Kidney (tissue), 14 donors: ENCODE data around the gene LTBP1. TPM values are rescaled to one million over a fixed set of nuclear protein-coding genes. Genes with fewer than 3 reads are reported as not detected.

Experiments
- DNase-seq, 5 donors: peaks; one replicate each; pipeline ENCODE4 v3.0.0-alpha.2; 2013 to 2020
- FAIRE-seq: peaks from 2 replicates; lab custom pipeline; 2012; peaks lifted over from hg19 to GRCh38; lab: Jason Lieb, UNC
- H3K27ac ChIP-seq, 2 donors: one replicate each; pipeline ENCODE4 v1.7.0; 2013; ENCODE audit warnings: low read depth in 2 of 2, low read length in 2 of 2, inconsistent platforms in 1 of 2
- H3K27me3 ChIP-seq: one replicate; pipeline ENCODE4 v1.7.1; 2013; ENCODE audit warnings: low read length, inconsistent platforms; ENCODE audit not compliant: control insufficient read depth, insufficient read depth
- H3K36me3 ChIP-seq, 3 donors: one replicate each; pipeline versions ENCODE4 v1.7.0 to v1.7.1; 2013; ENCODE audit warnings: low read length in 3 of 3, control low read depth in 1 of 3, inconsistent platforms in 1 of 3; ENCODE audit not compliant: insufficient read depth in 3 of 3, control insufficient read depth in 2 of 3
- H3K4me1 ChIP-seq, 3 donors: one replicate each; pipeline versions ENCODE4 v1.7.0 to v1.7.1; 2013; ENCODE audit warnings: low read length in 3 of 3, inconsistent platforms in 1 of 3, low read depth in 1 of 3; ENCODE audit not compliant: control insufficient read depth in 2 of 3, insufficient read depth in 2 of 3
- H3K4me3 ChIP-seq, 3 donors: one replicate each; pipeline versions ENCODE4 v1.7.0 to v1.8.1; 2013; ENCODE audit warnings: low read length in 3 of 3, control low read depth in 1 of 3, inconsistent platforms in 1 of 3
- H3K9ac ChIP-seq, 3 donors: one replicate each; pipeline versions ENCODE4 v1.7.0 to v1.7.1; 2013; ENCODE audit warnings: low read length in 3 of 3, control low read depth in 1 of 3, inconsistent platforms in 1 of 3
- H3K9me3 ChIP-seq, 3 donors: one replicate each; pipeline versions ENCODE4 v1.7.0 to v1.7.1; 2013; ENCODE audit warnings: low read length in 3 of 3, control low read depth in 1 of 3, inconsistent platforms in 1 of 3; ENCODE audit not compliant: control insufficient read depth in 2 of 3, insufficient read depth in 1 of 3
- CTCF ChIP-seq: IDR thresholded peaks from 3 replicates; pipeline ENCODE4 v1.5.1; 2012; ENCODE audit warnings: mild to moderate bottlenecking, moderate library complexity, borderline replicate concordance; ENCODE audit not compliant: insufficient read depth; ENCODE audit errors: extremely low read depth
- intact Hi-C: fragments of 100-400 bp; cut with DNase I; formaldehyde crosslinking; loops from one replicate; pipeline ENCODE4 v1.11.1; 2022
- polyA plus RNA-seq: library from polyadenylated mRNA; stranded (reverse); fragments of 350-450 nt; fragmentation: Illumina TruSeq; extraction: RNeasy Lipid Tissue Mini Kit (QIAGEN cat#74804); gene quantifications from one replicate; pipeline ENCODE4 v1.2.3, GENCODE V29; 2014; ENCODE audit warnings: low read depth, low replicate concordance; ENCODE audit not compliant: insufficient read depth
- total RNA-seq: library from RNA; stranded (reverse); fragmentation: NEBNext Ultra II Directional; extraction: Animal tissue kit (Norgen Biotek cat#: 25700); gene quantifications from one replicate; pipeline ENCODE4 v1.2.1, GENCODE V29; 2021
- donor health status: control.
- donor health status: control.
- donor health status: control.
- donor health status: control.
- donor health status: control.
- donor health status: DM: yes; HTN: yes; CAD: no.
- donor health status: Normal renal cell carcinoma (clear cell type).

LTBP1 gene
- total and polyA plus RNA-seq, 2 donors from 2014 or later, result 9.3 to 39.8 TPM

DNA sequence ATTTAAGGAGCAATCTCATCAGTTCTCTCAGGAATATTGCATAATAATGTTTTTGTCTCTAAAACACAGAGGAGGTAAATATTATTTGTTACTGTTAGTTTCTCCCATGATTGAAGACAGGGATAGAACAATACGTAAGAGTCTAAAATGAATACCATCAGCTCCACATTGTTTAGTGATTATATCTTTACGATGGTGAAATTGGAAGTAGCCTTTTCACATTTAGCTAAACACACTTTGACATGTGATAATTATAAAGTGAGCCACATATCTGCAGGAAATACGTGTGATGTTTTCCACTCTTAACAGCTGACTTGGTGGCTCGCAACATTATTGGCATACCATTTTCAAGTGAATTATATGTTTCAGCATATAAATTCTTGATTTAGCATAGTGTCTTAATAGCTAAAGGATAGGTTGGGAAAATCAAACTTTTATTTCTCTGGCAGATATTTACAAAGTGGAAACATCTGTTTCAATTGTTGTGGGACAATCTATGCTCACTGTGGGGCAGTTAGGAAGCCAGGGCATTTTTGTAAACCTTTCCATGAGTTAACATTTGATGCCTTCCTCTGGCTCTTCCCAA is 321.6 kb downstream of the LTBP1 start:
- Histone ChIP-seq H3K27ac (no peak overlapping the region), H3K4me1 (no peaks in the 10 kb centered on the region), H3K9ac (no peak overlapping the region), H3K36me3 (no peaks in the 10 kb centered on the region), H3K27me3 (no peaks in the 10 kb centered on the region), H3K9me3 (peaks cover 0 to 7% (median 0%) of the 10 kb centered on the region in 3 donors), H3K4me3 (no peak overlapping the region)
- no peak for DNase-seq
- TF ChIP-seq CTCF, result no peak
- intact Hi-C loops, result no loop called here
- FAIRE-seq, result no peak

- Histone ChIP-seq H3K27ac (no peak overlapping the region), H3K4me3 (no peak overlapping the region), H3K9ac (no peak overlapping the region), H3K4me1 (no peaks in the 10 kb centered on the region), H3K27me3 (no peaks in the 10 kb centered on the region), H3K36me3 (peaks cover 0 to 2% (median 0%) of the 10 kb centered on the region in 3 donors), H3K9me3 (no peaks in the 10 kb centered on the region)
- intact Hi-C loops, result no loop called here
- FAIRE-seq, result no peak
- DNase-seq, result no peak
- no peak for TF ChIP-seq CTCF
These were observed 325.2 kb downstream of the LTBP1 start for GRCh38 chr2:33272001-33272400.

- no peak for TF ChIP-seq CTCF
- intact Hi-C loops, result no loop called here
These were observed 326.7 kb downstream of the LTBP1 start for GRCh38 chr2:33273479-33273878.

DNA sequence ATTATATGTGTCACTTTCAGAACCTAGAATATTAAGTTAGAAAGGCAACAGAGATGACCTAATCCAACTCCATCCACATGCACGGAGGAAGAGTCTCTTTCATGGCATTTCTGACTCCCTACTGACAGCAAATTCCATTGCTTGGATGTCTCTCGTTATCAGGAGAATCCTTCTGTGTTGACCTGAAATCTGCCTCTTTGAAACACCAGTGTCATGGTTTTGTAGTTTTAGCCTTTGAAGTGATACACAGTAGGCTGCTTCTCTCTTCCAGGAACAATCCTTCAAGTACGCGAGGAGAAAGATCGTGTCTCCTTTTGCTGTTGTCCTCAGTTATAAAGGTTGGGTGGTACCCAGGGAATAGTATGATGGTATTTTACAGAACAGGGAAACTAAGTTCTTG is 327.8 kb downstream of the LTBP1 start:
- FAIRE-seq, result no peak
- no peaks in the 10 kb centered on the region for H3K4me1 ChIP-seq
- H3K27ac ChIP-seq, result no peak overlapping the region
- no peak for TF ChIP-seq CTCF
- no peaks in the 10 kb centered on the region for H3K27me3 ChIP-seq
- no peak for DNase-seq
- H3K9ac ChIP-seq, result no peak overlapping the region
- H3K9me3 ChIP-seq, result no peaks in the 10 kb centered on the region
- intact Hi-C loops, result no loop called here
- H3K36me3 ChIP-seq, result peaks cover 0 to 2% (median 0%) of the 10 kb centered on the region in 3 donors
- H3K4me3 ChIP-seq, result no peak overlapping the region

More at GRCh38 chr2:33273479-33273878, 326.7 kb downstream of the LTBP1 start:
- Histone ChIP-seq H3K9ac (no peak overlapping the region), H3K4me1 (no peaks in the 10 kb centered on the region), H3K9me3 (no peaks in the 10 kb centered on the region), H3K27ac (no peak overlapping the region), H3K4me3 (no peak overlapping the region), H3K36me3 (peaks cover 0 to 2% (median 0%) of the 10 kb centered on the region in 3 donors), H3K27me3 (no peaks in the 10 kb centered on the region)
- DNase-seq (no peak), FAIRE-seq (no peak)
